Measurements from ENCODE around the gene DVL2.

Gene DVL2

DNA sequence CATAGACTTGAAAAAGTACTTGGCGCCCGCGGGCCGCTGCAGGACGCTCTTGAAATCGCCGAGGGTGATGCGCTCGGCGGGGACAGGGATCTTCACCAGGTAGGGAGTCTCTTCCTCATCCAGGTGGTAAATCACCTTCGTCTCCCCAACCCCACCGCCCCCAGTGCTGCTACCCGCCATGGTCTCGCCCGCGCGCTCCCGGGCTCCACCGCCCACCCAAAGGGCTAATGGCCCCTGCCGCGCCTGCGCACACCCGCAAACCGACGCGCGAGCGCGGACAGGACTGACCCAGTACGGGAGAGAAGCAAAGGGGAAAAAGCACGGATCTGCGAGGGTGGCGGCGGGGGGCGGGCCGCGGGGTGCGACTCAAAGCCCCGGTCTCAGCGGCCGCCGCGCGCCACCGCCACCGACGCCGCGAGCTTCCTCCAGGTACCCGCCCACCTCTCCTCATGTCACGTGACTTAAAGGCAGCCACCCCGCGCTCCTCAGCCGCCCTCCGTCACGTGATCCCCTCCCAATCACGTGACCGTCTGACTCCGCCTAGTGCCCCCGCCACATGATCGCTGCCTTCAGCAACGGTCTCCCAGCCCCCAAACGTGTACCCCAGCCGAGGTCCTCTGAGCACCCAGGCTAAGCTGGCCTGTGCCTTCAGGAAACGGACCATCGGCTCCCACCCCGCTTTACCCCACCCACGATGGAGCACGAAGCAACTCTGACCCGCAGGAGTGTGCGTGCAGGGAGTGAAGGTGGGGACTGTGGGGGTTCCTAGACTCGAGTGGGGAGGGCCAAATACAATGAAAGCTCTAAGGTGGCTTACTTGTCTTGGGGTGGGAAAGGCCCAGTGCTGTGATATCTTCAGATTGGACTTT, at the start of gene DVL2:
DVL2 (minus strand) TSS at position 435 of the 869 bp plus-strand sequence; CDS start at position 180, 255 bp downstream.
- peak; percentile 73 to 92 for DNase-seq

GRCh38 chr17:7283471-7284216, 49.3 kb upstream of the DVL2 start:
- DNase-seq, result no peak

DNA sequence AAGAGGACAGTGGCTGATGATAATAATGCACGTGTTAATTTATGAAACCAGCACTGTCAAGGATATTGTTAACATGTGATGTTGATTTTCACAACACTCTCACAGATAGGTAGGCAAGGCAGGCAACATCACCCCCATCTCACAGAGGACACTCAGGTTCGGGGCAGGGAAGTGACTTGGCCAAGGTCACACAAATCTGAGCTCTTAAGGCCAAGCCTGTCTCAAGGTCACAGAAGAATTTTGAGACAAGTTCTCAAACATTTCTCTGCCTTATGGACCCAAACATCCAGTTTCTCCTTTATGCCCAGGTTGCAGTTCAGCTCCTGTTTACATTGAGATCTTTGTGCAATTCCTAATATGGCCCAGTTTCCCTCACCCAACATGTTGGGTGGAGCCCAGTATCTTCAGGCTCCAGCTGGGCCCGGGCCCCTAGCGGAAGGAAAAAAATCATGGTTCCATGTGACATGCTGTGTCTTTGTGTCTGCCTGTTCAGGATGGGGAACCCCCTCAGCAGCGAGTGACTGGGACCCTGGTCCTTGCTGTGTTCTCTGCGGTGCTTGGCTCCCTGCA, 48.5 kb upstream of the DVL2 start:
- no peak for DNase-seq

DNA sequence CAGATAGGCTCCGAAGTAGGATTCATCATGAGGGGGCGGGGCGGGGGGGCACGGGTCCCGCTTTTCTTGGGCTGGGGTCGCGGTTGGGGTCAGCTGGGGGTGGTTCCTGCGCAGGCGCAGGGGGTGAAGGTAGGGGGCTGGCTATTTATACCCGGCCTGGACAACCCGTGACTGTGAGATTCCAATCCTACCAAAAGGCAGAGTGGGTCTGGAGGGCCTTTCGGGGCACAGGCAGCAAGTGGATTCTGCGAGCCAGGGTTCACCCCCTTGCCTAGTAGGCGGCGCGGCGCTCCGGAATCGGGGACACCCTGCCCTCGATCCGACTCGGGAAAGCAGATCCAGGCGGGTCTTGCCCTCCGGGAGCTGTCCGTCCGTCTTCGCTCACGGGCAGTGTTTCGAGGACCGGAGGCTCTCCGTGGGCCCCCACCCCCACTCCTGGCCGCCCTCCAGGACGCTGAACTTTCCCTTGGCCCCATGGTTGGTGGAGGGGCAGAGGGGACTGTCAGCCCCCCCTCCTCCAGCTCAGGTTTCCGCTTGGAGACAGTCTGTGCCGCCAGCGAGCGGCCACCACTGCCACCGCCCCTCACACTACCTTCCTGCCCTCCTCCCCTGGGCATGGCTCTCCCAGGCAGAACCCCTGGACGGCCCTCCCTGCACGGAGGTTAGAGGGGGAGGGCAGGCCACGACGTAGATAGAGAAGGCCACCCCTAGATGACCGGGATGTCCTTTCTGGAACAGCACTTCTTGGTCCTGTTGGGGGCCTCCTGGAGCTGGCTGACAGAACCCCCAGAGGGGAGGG, 47.8 kb upstream of the DVL2 start:
- DNase-seq, result no peak

DNA sequence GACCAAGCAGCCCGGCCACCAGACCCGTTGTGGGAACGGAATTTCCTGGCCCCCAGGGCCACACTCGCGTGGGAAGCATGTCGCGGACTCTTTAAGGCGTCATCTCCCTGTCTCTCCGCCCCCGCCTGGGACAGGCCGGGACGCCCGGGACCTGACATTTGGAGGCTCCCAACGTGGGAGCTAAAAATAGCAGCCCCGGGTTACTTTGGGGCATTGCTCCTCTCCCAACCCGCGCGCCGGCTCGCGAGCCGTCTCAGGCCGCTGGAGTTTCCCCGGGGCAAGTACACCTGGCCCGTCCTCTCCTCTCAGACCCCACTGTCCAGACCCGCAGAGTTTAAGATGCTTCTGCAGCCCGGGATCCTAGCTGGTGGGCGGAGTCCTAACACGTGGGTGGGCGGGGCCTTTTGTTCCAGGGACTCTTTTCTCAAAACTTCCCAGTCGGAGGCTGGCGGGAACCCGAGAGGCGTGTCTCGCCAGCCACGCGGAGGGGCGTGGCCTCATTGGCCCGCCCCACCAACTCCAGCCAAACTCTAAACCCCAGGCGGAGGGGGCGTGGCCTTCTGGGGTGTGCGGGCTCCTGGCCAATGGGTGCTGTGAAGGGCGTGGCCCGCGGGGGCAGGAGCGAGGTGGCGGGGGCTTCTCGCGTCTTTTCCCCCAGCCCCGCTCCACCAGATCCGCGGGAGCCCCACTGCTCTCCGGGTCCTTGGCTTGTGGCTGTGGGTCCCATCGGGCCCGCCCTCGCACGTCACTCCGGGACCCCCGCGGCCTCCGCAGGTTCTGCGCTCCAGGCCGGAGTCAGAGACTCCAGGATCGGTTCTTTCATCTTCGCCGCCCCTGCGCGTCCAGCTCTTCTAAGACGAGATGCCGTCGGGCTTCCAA, 47.0 kb upstream of the DVL2 start, which contains the start of gene SLC2A4:
SLC2A4 (plus strand) TSS at position 645 of the 879 bp plus-strand sequence; CDS start at position 862, 217 bp downstream.
- no peak for DNase-seq

DNA sequence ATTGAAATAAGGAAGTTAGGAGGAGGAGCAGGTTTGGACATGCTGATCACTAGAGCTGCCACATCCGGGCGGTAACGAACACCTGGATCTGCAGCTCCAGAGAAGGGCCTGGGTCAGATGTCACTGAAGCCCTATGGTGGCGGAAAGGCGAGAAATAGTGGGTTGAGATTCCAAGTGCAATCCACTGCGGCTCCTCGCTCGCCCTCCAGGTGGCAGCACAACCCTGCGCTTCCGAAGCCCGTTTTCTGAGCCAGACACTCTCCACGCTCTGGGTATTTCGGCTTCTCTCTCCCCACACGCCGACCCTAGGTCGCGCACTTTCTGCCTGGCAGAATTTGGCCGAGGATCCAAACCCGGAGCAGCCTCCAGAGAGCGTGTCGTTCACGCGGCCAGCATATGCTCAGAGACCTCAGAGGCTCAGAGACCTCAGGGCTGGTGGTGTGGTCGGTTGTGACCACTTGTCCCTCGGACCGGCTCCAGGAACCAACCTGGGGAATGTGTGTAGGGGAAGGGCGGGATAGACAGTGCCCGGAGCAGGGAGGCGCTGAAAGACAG, 46.3 kb upstream of the DVL2 start:
- DNase-seq, result peak in 1 of 2 experiments; percentile 28

DNA sequence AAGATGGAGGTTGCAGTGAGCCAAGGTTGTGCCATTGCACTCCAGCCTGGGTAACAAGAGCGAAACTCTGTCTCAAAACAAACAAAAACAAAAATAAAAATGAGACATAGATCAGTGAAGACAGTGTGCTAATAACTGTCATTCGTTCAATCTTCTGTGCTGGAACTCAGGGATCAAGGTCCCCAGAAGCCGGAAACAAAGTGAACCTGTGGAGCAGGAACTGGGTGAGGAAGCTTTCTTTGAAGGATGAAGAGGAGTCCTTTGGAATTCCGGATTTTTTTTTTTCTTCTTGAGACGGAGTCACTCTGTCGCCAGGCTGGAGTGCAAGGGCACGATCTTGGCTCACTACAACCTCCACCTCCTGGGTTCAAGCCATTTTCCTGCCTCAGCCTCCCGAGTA, 45.1 kb upstream of the DVL2 start:
- no peak for DNase-seq

GRCh38 chr17:7266784-7267183, 32.5 kb upstream of the DVL2 start:
- no peak for DNase-seq

GRCh38 chr17:7263801-7264078, 29.4 kb upstream of the DVL2 start:
- DNase-seq, result no peak

DNA sequence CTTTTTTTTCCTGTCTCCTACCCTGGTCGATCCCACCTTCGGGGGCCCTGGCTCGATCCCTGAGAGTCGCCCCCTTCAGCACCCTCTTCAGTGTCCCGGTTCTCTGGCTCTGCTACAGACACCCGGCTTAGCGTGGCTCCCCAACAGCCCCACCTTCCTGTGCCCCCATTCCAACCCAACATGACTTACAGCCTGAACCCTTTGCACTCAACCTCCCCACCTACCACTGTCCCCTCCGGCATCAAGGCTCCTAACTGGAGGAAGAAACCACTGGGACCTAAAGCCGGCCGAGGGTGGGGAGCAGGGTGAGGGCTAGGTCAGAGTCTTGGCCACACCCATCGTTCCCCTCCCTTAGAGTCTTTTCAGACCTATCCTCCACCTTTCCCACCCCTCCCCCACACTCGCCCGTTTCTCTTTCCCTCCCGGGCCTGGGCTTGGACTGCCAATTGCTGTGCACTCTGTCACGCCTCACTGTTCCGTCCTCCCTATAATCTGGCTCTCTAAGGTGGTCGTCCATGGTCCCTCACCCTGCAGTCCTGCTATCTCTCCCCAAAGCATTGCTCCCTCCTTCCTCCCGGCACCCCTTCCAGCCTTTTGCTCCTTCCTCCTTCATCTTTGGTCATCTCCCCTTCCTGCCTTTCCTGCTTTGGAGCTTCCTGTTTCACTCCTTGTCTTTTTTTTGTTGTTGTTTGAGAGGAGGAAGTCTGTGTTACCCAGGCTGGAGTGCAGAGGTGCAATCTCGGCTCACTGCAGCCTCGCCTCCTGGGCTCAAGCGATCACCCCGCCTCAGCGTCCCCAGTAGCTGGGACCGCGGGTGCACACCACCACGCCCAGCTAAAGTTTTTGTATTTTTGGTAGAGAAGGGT, 28.9 kb upstream of the DVL2 start:
- no peak for DNase-seq

GRCh38 chr17:7262192-7262934, 28.0 kb upstream of the DVL2 start, which contains the start of gene CLDN7:
CLDN7 (minus strand) TSS chr17:7262478; CDS start chr17:7262043, 435 bp downstream.
- DNase-seq, result no peak

DNA sequence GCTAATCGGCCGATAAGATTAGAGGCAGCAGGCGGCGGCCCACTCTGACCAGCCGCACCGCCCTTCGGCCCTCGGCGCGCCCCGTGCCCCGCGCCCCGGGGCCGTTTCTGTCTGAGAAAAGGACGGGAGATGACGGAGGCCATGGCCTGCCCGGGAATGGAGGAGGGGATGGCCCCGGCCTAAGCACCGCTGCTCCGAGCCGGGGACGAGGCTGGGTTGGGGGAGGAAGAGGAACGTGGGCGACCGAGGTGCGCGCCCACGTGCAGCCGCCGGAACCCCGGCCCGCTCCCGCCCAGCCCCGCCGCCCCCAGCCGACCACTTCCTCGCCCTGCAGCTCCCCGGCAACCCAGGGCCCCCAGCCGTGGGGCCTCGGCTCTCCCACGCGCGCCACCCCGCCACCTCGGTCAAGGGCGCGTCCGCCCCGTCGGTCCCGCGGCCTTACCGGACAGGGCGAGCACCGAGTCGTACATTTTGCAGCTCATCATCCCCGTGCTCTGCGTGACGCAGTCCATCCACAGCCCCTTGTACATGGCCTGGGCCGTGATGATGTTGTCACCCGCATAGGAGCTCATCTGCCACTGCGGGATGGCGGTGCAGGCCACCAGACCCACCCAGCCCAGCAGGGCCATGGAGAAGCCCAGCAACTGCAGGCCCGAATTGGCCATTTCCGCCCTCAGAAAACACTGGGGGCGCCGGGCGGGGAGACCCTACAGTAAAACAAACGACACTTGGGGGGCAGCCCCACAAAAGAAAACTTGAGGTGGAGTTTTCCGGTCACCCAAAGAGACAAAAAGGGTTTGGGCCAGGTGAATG, 27.3 kb upstream of the DVL2 start:
- DNase-seq, result no peak

- DNase-seq, result no peak
Observed at GRCh38 chr17:7260651-7261378, 26.5 kb upstream of the DVL2 start.

DNA sequence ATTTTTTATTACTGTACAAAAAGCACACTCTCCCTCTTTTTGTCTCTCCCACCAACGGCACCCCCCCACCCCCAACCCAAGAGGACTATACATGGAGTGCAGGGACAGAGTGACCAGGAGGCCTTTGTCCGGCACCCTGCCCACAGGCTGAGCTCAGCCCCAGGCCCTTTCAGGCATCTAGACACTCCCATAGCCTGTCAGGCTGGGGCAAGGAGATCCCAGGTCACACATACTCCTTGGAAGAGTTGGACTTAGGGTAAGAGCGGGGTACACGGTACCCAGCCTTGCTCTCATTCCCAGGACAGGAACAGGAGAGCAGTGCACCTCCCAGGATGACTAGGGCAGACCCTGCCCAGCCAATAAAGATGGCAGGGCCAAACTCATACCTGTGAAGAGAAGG, 25.8 kb upstream of the DVL2 start:
- DNase-seq, result no peak

- no peak for DNase-seq
Observed at GRCh38 chr17:7259555-7259889, 25.2 kb upstream of the DVL2 start.

DNA sequence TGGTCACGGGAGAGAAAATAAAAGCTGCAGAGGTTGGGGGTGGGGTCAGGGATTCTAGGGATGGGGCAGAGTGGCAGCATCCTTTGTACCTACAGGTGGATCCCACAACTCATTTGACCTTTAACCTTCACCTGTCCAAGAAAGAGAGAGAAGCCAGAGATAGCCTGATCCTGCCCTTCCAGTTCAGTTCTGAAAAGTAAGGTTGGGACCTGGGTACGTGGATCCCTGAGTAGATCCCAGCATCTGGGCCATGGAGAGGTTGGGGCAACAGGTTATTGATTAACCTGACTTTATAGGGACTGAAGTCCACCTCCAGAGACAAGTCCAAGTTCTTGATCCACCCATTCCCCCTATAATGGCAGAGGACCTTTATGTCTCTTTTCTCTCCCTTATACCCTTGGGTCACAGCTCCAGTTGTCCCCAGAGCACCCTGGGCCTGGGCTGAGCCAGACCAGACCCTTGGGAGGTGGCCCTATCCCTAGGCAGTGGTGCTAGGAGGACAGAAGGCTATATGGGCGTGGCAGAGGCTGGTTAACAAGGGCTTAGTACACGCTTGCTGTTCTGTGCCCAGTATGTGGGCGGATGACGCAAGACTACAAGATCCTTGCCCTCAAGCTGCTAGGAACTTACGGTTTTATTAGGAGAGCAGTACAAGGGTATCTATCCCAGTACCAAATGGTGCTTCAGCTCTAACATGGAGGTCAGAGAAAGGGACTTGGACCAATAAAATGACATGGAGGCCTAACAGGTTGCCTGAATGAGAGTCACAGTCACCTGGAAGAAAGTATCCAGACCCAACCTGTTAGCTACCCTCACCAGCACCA, 24.6 kb upstream of the DVL2 start:
- DNase-seq, result no peak

DNA sequence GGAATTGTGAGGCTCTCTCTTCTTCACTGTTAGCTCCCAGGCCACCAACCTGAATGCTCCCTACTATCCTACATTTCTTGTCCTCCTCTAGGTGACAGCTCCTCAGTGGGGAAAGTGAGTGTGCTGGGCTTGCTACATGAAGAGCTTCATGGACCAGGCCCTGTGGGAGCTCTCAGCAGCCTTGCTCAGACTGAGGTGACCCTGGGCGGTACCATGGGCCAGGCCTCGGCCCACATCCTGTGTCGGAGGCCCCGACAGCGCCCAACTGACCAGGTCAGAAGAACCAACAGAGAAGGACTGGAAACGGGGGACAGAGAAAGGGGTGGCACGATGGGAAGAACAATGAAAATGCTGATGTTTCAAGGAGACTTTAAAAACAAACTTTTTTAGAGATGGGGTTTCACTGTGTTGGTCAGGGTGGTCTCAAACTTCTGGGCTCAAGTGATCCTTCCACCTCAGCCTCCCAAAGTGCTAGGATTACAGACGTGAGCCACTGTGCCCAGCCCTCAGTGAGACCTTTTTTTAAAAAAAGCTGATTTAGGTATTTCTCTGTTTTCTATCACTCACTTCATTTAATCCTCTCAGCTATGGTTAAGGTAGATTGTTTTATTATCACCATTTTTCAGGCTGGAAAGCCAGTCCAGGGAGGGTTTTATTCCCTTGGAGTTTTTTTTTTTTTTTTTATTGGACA, 22.6 kb upstream of the DVL2 start:
- DNase-seq, result no peak
